Measurements from ENCODE around the gene SERPINA3.
"Not testable (repeated sequence)": the region's sequence is repeated elsewhere in the genome, so short reads cannot be mapped to it uniquely, and the experiment has no call there.

The SERPINA3 gene

GRCh38 chr14:94612174-94612573, at the start of gene SERPINA3:
Gene SERPINA3 (plus strand): TSS chr14:94612391. CDS start chr14:94614442, 2,051 bp downstream.
- no peak for DNase-seq

- no peak for DNase-seq
Measured at GRCh38 chr14:94562941-94563883, 49.0 kb upstream of the SERPINA3 start.

GRCh38 chr14:94564381-94564780, 47.8 kb upstream of the SERPINA3 start:
- no peak for DNase-seq

- no peak for DNase-seq
Measured at GRCh38 chr14:94568186-94568585, 44.0 kb upstream of the SERPINA3 start.

- DNase-seq: no peak
Measured at GRCh38 chr14:94569381-94570001, 42.7 kb upstream of the SERPINA3 start.

GRCh38 chr14:94570002-94570400, 42.2 kb upstream of the SERPINA3 start:
- DNase-seq: no peak

GRCh38 chr14:94570440-94570839, 41.8 kb upstream of the SERPINA3 start:
- DNase-seq: no peak

- DNase-seq: no peak
Measured at GRCh38 chr14:94571395-94571794, 40.8 kb upstream of the SERPINA3 start.

- no peak for DNase-seq
Measured at GRCh38 chr14:94571950-94572349, 40.2 kb upstream of the SERPINA3 start.

- DNase-seq: no peak
Measured at GRCh38 chr14:94572637-94573303, 39.4 kb upstream of the SERPINA3 start.

GRCh38 chr14:94573475-94574277, 38.5 kb upstream of the SERPINA3 start:
- DNase-seq: no peak

GRCh38 chr14:94574336-94574735, 37.9 kb upstream of the SERPINA3 start:
- DNase-seq: no peak

GRCh38 chr14:94575730-94576585, 36.2 kb upstream of the SERPINA3 start:
- DNase-seq: no peak

GRCh38 chr14:94577472-94577871, 34.7 kb upstream of the SERPINA3 start:
- DNase-seq: not testable (repeated sequence)

- no peak for DNase-seq
Measured at GRCh38 chr14:94578712-94579111, 33.5 kb upstream of the SERPINA3 start.

GRCh38 chr14:94581127-94581999, 30.8 kb upstream of the SERPINA3 start, which contains the start of gene SERPINA5:
Gene SERPINA5 (plus strand): TSS chr14:94581426. CDS start chr14:94587363, 5,937 bp downstream.
- no peak for DNase-seq

GRCh38 chr14:94582199-94582750, 29.9 kb upstream of the SERPINA3 start:
- DNase-seq: no peak

- no peak for DNase-seq
Measured at GRCh38 chr14:94582851-94583250, 29.3 kb upstream of the SERPINA3 start.

- no peak for DNase-seq
Measured at GRCh38 chr14:94583557-94583956, 28.6 kb upstream of the SERPINA3 start.

- DNase-seq: no peak
Measured at GRCh38 chr14:94584591-94585280, 27.5 kb upstream of the SERPINA3 start.

Data from stimulated activated CD4-positive, alpha-beta T cell treated with anti-CD3 and anti-CD28 coated beads, Interleukin-1b, Interleukin-23, amount 100 ng/mL, for 48 hours (primary cell).